ENCODE measurements around the gene CXCL3.
"Not testable (repeated sequence)": the region's sequence is repeated elsewhere in the genome, so short reads cannot be mapped to it uniquely, and the experiment has no call there.

CXCL3 gene

DNA sequence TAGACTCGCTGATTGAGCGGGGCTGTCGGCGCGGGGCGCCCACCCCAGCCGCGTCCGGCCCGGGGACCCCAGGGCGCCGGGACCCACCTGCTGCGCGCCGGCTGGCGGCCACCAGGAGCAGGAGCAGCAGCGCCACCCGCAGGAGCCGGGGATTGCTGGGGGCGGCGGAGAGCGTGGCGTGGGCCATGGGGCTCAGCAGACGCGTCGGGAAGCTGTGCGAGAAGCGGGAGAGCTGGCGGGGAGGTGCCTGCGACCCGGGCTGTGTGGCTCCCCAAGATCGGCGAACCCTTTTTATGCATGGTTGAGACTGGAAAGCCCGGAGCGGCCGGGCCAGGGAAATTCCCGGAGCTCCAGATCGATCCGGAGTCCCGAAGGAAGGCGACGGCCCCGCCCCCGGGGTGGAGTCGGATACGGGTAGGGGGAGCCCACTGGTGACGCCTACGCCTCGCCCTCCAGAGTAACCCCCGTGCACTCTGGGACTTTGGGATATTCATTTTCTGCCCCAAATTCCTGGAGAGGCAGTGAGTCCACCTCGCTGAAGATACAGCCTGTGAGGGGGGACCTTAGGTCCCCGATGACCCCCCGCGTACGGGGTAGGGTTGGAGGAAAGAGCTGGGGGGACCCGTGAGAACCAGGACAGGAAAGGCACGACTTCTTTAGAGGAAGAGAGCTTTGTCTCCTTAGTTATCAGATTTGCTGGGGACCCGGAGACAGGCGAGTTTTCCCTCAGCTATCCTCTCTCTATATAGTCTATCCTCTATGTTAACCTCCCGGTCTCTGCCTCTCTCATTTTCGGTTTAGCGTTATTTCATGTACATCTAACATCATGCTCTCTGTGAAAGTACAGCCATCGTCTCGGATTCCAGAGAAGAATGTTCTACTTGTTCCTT, at the start of gene CXCL3:
CXCL3 (minus strand) TSS at position 265 of the 890 bp plus-strand sequence; CDS start at position 187, 78 bp downstream.
- Histone ChIP-seq H3K36me3 (replicated peaks) (no peaks in the 10 kb centered on the region), H3K27me3 (ENCODE audit: low read depth) (peaks cover 26% of the 10 kb centered on the region), H3K4me3 (peak within 1 kb of the TSS; percentile 54), H3K4me1 (peaks cover 4% of the 10 kb centered on the region; the same call in 1 of the 2 replicates), H3K9me3 (no peaks in the 10 kb centered on the region)
- in situ Hi-C loops (cut with MboI; ENCODE audit: low sequenced_read_pairs), result no loop called here
- peak; percentile 29 to 84 for DNase-seq (ENCODE audit: low spot score in 2 of 2)

DNA sequence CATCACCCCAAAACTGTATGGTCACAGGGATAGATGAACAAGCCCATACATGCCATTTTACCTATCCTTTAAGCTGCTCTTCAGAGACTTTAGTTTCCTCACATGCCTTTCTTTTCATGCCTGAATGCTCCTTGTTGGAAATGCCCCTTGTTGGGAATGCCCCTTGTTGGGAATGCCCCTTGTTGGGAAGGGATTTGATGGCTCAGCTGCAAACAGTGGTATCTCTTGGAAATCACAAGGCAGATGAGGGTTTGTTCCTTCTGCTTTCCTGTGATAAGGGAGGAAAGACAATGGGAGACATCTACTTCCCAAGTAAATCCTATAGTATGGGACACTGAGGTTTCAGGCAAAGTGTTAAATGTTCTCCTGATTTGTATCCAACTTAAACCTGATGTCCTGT, 49.0 kb upstream of the CXCL3 start:
- Histone ChIP-seq H3K36me3 (replicated peaks) (no peaks in the 10 kb centered on the region), H3K4me1 (no peaks in the 10 kb centered on the region), H3K4me3 (no peak overlapping the region), H3K9me3 (no peaks in the 10 kb centered on the region), H3K27me3 (ENCODE audit: low read depth) (no peaks in the 10 kb centered on the region)
- in situ Hi-C loops (cut with MboI; ENCODE audit: low sequenced_read_pairs), result no loop called here
- no peak for DNase-seq (ENCODE audit: low spot score in 2 of 2)

DNA sequence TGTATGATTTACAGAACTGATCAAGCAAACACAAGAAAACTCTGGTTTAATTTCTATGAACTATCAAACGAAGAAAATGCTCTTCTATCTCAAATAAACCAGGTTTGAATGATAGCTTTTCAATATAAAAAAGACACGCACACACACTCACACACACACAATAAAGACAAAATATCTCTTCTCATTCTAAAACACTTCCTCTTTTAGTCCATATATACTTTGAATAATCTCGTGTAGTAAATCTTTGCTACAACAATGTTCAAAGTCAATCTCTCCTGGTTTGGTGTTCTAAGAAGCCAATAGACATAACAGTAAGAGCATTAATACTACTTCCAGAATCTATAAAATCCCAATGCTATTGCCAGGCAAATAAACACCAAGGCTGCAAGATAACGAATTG, 47.2 kb upstream of the CXCL3 start:
- no peak for DNase-seq (ENCODE audit: low spot score in 2 of 2)
- H3K27me3 ChIP-seq (ENCODE audit: low read depth), result no peaks in the 10 kb centered on the region
- no peaks in the 10 kb centered on the region for H3K9me3 ChIP-seq
- in situ Hi-C loops (cut with MboI; ENCODE audit: low sequenced_read_pairs), result no loop called here
- no peaks in the 10 kb centered on the region for H3K4me1 ChIP-seq
- H3K36me3 ChIP-seq (replicated peaks), result no peaks in the 10 kb centered on the region
- no peak overlapping the region for H3K4me3 ChIP-seq

DNA sequence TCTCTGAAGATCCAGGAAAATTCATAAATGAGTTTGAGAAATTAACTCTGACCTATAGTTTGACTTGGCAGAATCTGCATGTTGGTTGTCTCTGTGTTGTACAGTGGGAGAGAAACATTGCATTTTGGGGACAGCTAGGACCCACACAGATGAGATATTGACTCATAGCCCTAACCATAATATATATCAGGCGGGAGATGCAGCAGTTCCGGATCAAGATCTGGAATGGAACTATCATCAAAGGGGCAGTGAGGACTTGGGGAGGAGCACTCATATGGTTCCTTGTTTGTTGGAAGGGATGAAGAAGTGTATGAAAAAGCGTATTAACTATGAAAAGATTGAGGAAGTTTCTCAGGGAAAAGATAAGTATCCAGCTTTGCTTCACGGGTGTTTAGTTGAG, 46.5 kb upstream of the CXCL3 start:
- Histone ChIP-seq H3K4me3 (no peak overlapping the region), H3K27me3 (ENCODE audit: low read depth) (no peaks in the 10 kb centered on the region), H3K4me1 (no peaks in the 10 kb centered on the region), H3K36me3 (replicated peaks) (no peaks in the 10 kb centered on the region), H3K9me3 (no peaks in the 10 kb centered on the region)
- in situ Hi-C loops (cut with MboI; ENCODE audit: low sequenced_read_pairs), result no loop called here
- DNase-seq (ENCODE audit: low spot score in 2 of 2), result no peak

DNA sequence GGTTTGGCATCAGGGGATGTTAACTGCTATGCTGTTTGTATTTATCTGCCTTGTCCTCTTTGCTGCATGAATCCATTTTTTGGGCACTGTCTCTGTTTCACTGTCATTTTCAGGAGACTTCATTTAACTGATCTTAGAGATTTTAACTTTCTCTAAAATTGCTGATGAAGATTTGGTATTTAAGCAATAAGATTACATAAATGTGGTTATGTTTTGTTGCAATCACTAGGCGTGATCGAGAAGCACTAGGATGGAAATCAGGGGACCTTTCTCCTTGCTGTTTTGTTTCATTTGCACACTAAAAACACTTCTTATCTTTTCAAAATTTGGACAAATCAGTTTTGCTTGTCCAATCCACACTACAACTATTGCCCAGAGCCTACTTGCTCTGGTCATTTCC, 45.1 kb upstream of the CXCL3 start:
- no peaks in the 10 kb centered on the region for H3K36me3 ChIP-seq (replicated peaks)
- no peak overlapping the region for H3K4me3 ChIP-seq
- no peaks in the 10 kb centered on the region for H3K9me3 ChIP-seq
- no peak for DNase-seq (ENCODE audit: low spot score in 2 of 2)
- in situ Hi-C loops (cut with MboI; ENCODE audit: low sequenced_read_pairs), result no loop called here
- no peaks in the 10 kb centered on the region for H3K4me1 ChIP-seq
- no peaks in the 10 kb centered on the region for H3K27me3 ChIP-seq (ENCODE audit: low read depth)

DNA sequence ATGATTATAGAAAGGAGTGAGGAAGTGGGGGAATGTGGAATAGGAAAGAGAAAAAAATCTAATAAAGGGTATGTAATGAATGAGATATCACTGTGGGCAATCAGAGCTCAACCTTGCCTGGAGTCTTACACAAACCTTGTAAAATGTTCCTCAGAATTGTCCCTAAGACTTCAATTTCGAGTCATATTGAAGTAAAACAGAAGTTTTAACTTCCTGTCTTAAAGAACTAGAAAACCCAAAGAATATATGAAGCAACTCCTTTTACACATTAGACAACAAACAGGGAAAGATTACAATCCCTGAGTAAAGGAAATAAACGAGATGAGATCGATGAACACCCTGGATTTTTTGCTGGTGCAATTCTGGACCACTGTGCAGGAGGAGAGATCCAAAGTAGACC, 42.5 kb upstream of the CXCL3 start:
- no peaks in the 10 kb centered on the region for H3K36me3 ChIP-seq (replicated peaks)
- H3K4me3 ChIP-seq, result no peak overlapping the region
- DNase-seq (ENCODE audit: low spot score in 2 of 2), result no peak
- in situ Hi-C loops (cut with MboI; ENCODE audit: low sequenced_read_pairs), result no loop called here
- H3K4me1 ChIP-seq, result no peaks in the 10 kb centered on the region
- no peaks in the 10 kb centered on the region for H3K9me3 ChIP-seq
- H3K27me3 ChIP-seq (ENCODE audit: low read depth), result no peaks in the 10 kb centered on the region

DNA sequence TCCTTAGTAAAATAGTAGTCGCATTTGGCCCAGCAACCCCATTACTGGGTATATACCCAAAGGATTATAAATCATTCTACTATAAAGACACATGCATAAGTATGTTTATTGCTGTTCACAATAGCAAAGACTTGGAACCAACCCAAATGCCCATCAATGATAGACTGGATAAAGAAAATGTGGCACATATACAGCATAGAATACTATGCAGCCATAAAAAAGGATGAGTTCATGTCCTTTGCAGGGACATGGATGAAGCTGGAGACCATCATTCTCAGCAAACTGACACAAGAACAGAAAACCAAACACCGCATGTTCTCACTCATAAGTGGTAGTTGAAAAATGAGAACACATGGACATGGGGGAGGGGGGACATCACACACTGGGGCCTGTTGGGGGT, 41.9 kb upstream of the CXCL3 start:
- H3K4me3 ChIP-seq; DNase-seq (ENCODE audit: low spot score in 2 of 2); H3K27me3 ChIP-seq (ENCODE audit: low read depth); in situ Hi-C loops (cut with MboI; ENCODE audit: low sequenced_read_pairs); H3K9me3 ChIP-seq; H3K4me1 ChIP-seq; H3K36me3 ChIP-seq (replicated peaks): not testable (repeated sequence)

DNA sequence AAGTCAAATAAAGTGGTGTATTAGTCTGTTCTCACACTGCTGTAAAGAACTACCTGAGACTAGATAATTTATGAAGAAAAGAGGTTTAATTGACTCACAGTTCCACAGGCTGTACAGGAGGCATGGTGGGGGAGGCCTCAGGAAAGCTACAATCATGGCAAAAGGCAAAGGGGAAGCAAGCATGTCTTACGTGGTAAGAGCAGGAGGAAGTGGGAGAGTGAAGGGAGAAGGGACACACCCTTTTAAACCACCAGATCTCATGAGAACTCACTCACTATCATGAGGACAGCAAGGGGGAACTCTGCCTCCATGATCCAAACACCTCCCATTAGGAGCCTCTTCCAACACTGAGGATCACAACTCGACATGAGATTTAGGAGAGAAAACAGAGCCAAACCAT, 40.5 kb upstream of the CXCL3 start:
- H3K4me1 ChIP-seq; H3K36me3 ChIP-seq (replicated peaks); in situ Hi-C loops (cut with MboI; ENCODE audit: low sequenced_read_pairs); H3K27me3 ChIP-seq (ENCODE audit: low read depth); H3K9me3 ChIP-seq; DNase-seq (ENCODE audit: low spot score in 2 of 2); H3K4me3 ChIP-seq: not testable (repeated sequence)

DNA sequence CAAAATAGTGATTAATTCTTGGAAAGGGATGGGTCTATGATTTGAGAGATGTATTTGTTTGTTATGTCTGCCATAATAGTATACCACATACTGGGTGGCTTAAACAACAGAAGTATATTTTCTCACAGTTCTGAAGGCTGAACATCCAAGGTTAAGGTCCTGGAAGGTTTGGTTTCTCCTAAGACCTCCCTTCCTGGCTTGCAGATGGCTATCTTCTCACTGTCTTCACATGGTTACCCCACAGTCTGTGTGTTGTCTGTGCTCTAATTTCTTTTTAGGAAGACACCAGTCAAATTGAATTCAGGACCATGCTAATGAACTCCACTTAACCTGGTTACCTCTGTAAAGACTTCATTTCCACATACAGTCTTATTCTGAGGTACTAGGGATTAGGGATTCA, 34.9 kb upstream of the CXCL3 start:
- no peaks in the 10 kb centered on the region for H3K27me3 ChIP-seq (ENCODE audit: low read depth)
- no peak for DNase-seq (ENCODE audit: low spot score in 2 of 2)
- in situ Hi-C loops (cut with MboI; ENCODE audit: low sequenced_read_pairs), result no loop called here
- no peak overlapping the region for H3K4me3 ChIP-seq
- no peaks in the 10 kb centered on the region for H3K36me3 ChIP-seq (replicated peaks)
- no peaks in the 10 kb centered on the region for H3K4me1 ChIP-seq
- no peaks in the 10 kb centered on the region for H3K9me3 ChIP-seq

DNA sequence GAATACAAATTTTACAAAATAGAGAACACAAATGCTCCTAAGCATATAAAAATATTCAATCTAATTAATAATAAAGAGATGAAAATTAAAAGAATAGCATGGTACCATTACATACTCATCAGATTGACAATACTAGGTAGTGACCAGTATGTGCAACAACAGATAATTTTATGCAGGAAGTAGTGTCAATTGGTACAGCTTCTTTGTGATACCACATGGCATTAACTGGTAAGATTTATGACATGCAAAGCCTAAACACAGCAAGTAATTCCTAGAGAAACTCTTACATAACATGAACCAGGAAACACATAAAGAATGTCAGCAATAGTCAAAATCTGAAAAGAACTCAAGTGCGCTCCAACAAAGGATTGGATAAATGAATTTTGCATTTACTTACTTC, 34.2 kb upstream of the CXCL3 start:
- Histone ChIP-seq H3K4me3 (no peak overlapping the region), H3K27me3 (ENCODE audit: low read depth) (no peaks in the 10 kb centered on the region), H3K36me3 (replicated peaks) (no peaks in the 10 kb centered on the region), H3K4me1 (no peaks in the 10 kb centered on the region), H3K9me3 (no peaks in the 10 kb centered on the region)
- in situ Hi-C loops (cut with MboI; ENCODE audit: low sequenced_read_pairs), result no loop called here
- no peak for DNase-seq (ENCODE audit: low spot score in 2 of 2)

DNA sequence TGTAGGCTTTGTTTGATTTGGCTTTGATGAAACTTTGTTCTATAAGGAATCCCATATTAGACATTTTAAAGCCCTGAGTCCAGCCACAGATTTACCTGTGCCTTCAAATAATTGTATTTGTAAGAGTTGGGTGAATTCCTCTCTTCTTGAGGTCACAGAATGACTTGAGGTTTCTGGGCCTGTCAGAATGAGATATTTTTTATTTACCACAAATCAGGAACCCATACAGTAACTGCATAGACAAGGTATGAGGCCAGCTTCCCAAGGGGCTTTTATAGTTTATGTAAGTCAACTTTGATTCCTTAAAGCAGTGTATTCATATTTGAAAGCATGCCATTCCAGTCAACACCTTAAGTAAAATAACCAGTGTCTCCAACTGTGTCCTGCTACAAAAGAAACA, 29.1 kb upstream of the CXCL3 start:
- H3K36me3 ChIP-seq (replicated peaks), result no peaks in the 10 kb centered on the region
- no peaks in the 10 kb centered on the region for H3K27me3 ChIP-seq (ENCODE audit: low read depth)
- H3K9me3 ChIP-seq, result no peaks in the 10 kb centered on the region
- no peaks in the 10 kb centered on the region for H3K4me1 ChIP-seq
- H3K4me3 ChIP-seq, result no peak overlapping the region
- DNase-seq (ENCODE audit: low spot score in 2 of 2), result no peak
- in situ Hi-C loops (cut with MboI; ENCODE audit: low sequenced_read_pairs), result no loop called here

DNA sequence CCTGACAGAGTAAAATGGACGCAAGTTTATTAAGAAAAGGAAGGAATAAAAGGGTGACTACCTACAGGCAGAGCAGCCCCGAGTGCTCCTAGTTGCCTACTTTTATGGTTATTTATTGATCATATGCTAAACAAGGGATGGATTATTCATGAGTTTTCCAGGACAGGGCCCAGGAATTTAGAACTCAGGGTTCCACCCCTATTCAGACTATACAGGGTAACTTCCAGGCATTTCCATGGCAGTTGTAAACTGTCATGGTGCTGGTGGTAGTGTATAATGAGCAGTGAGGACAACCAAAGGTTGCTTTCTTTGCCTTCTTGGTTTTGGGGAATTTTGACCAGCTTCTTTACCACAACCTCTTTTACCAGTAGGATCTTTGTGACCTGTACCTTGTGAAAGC, 27.7 kb upstream of the CXCL3 start:
- DNase-seq (ENCODE audit: low spot score in 2 of 2), result no peak
- no peaks in the 10 kb centered on the region for H3K27me3 ChIP-seq (ENCODE audit: low read depth)
- H3K4me1 ChIP-seq, result no peaks in the 10 kb centered on the region
- H3K9me3 ChIP-seq, result no peaks in the 10 kb centered on the region
- no peaks in the 10 kb centered on the region for H3K36me3 ChIP-seq (replicated peaks)
- in situ Hi-C loops (cut with MboI; ENCODE audit: low sequenced_read_pairs), result no loop called here
- no peak overlapping the region for H3K4me3 ChIP-seq

DNA sequence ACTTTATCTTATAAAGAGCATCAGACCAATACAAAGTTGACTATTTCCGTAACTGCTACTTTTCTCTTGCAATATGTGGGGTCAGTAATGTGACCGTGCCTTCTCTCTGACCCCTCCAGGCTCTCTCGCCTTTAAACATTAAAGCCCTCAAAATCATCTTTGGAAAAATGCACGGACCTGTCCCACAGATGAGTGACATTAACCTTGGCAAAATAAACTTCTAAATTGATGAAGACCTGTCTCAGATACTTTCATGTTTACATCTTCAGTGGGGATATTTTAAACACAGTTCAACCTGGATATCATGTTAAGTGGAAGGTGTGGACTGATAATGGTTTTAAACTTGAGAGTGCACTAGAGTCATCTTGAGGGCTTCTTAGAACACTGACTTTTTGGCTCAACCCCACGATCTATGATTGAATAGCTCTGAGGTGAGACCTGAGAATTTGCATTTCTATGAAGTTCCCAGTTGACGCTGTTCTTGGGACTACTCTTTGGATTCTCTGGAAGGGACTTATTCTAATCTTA, 26.7 kb upstream of the CXCL3 start:
- H3K36me3 ChIP-seq (replicated peaks), result no peaks in the 10 kb centered on the region
- no peak overlapping the region for H3K4me3 ChIP-seq
- DNase-seq (ENCODE audit: low spot score in 2 of 2), result no peak
- no peaks in the 10 kb centered on the region for H3K9me3 ChIP-seq
- in situ Hi-C loops (cut with MboI; ENCODE audit: low sequenced_read_pairs), result no loop called here
- no peaks in the 10 kb centered on the region for H3K27me3 ChIP-seq (ENCODE audit: low read depth)
- H3K4me1 ChIP-seq, result no peaks in the 10 kb centered on the region

DNA sequence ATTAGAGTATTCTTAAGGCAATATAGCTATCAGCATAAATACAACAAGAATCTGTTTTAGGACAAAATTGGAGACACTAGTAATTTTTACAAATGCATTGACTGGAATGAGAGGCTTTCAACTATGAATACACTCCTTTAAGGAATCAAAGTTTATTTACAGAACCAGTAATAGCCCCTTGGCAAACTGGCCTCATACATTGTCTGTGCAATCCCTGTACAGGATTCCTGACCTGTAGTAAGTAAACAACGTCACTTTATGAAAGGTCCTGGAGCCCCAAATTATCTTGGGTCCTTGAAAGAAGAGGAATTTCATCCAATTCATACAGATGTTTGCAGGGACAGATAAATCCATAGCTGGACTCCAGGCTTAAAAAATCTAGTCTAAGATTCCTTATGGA, 25.4 kb upstream of the CXCL3 start:
- DNase-seq (ENCODE audit: low spot score in 2 of 2), result no peak
- H3K27me3 ChIP-seq (ENCODE audit: low read depth), result no peaks in the 10 kb centered on the region
- in situ Hi-C loops (cut with MboI; ENCODE audit: low sequenced_read_pairs), result no loop called here
- H3K36me3 ChIP-seq (replicated peaks), result no peaks in the 10 kb centered on the region
- H3K4me1 ChIP-seq, result no peaks in the 10 kb centered on the region
- H3K9me3 ChIP-seq, result no peaks in the 10 kb centered on the region
- H3K4me3 ChIP-seq, result no peak overlapping the region

DNA sequence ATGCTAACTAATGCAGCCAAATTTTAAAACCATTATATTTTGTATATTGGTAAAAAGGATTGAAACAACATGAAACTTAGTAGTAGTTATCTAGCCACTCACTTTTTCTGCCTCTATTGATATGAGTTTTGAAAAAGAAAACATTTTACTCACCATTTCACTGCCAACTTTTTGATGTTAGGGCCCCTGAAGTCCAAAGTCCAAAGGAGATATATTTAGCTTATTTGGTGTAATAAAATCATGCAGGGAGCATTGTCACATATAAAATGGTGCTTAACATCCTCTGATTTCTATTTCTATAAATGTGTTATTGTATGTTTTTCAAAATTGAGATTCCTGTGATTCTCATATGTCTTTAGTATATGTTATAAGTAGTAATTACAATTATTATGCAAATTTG, 24.5 kb upstream of the CXCL3 start:
- Histone ChIP-seq H3K36me3 (replicated peaks) (no peaks in the 10 kb centered on the region), H3K4me3 (no peak overlapping the region), H3K9me3 (no peaks in the 10 kb centered on the region), H3K4me1 (no peaks in the 10 kb centered on the region), H3K27me3 (ENCODE audit: low read depth) (no peaks in the 10 kb centered on the region)
- DNase-seq (ENCODE audit: low spot score in 2 of 2), result no peak
- in situ Hi-C loops (cut with MboI; ENCODE audit: low sequenced_read_pairs), result no loop called here

Data from HAP-1 (cell line).